Bronchial epithelial cell (primary cell): ENCODE measurements around the gene RRAGC. TPM values are rescaled to one million over a fixed set of nuclear protein-coding genes. Genes with fewer than 3 reads are reported as not detected.
"Not testable (repeated sequence)": the region's sequence is repeated elsewhere in the genome, so short reads cannot be mapped to it uniquely, and the experiment has no call there.

ENCODE experiments used
- DNase-seq: peaks from one replicate; pipeline ENCODE4 v3.0.0-alpha.2; 2010; ENCODE audit warnings: low read depth
- FAIRE-seq: peaks from 2 replicates; lab custom pipeline; 2011; peaks lifted over from hg19 to GRCh38; lab: Jason Lieb, UNC
- H3K27me3 ChIP-seq: 2 replicates; pipeline ENCODE4 v1.5.1; 2011; ENCODE audit warnings: low read length; ENCODE audit not compliant: control insufficient read depth, insufficient read depth
- H3K36me3 ChIP-seq: 2 replicates; pipeline ENCODE4 v1.5.1; 2011; ENCODE audit warnings: low read length; ENCODE audit not compliant: control insufficient read depth, insufficient read depth
- H3K4me3 ChIP-seq: 2 replicates; pipeline ENCODE4 v1.5.1; 2011; ENCODE audit warnings: mild to moderate bottlenecking, low read depth, low read length, control low read depth
- total RNA-seq: library from RNA; depleted of rRNA; stranded (reverse); fragments of >200 nt; gene quantifications from 2 replicates; pipeline ENCODE4 v1.2.1, GENCODE V29; 2014
- TF ChIP-seq, protein P1 (sequence below): IDR thresholded peaks from 2 replicates; pipeline ENCODE4 v1.5.1; 2011; ENCODE audit warnings: mild to moderate bottlenecking, moderate library complexity, low read length, control low read depth, inconsistent platforms; ENCODE audit not compliant: insufficient read depth, severe bottlenecking

RRAGC gene
- total RNA-seq, 1 donor from 2014 or later, result 23.4 TPM

DNA sequence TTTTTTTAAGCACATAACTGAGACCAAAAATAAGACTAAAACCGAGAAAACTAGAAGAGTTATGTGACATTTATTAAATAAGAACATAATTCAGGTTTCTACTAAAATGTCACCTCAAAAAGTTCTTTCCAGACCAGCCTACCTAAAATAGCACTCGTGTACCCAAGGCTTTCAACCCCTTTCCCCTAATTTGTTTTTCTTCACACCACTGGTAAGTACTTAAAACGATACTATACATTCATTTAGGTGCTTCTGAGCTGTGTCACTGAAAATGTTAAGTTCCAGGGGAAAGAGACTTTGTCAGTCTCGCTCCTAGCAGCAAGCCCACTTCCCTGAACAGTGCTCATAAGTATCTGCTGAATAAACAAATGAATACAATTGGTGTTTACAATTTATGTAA lies 6.8 kb downstream of the RRAGC start:
- DNase-seq (no peak), FAIRE-seq (no peak)
- no peak overlapping the region for H3K4me3 ChIP-seq
- H3K36me3 ChIP-seq, result peaks cover 6% of the 10 kb centered on the region
- TF ChIP-seq, protein P1, sequence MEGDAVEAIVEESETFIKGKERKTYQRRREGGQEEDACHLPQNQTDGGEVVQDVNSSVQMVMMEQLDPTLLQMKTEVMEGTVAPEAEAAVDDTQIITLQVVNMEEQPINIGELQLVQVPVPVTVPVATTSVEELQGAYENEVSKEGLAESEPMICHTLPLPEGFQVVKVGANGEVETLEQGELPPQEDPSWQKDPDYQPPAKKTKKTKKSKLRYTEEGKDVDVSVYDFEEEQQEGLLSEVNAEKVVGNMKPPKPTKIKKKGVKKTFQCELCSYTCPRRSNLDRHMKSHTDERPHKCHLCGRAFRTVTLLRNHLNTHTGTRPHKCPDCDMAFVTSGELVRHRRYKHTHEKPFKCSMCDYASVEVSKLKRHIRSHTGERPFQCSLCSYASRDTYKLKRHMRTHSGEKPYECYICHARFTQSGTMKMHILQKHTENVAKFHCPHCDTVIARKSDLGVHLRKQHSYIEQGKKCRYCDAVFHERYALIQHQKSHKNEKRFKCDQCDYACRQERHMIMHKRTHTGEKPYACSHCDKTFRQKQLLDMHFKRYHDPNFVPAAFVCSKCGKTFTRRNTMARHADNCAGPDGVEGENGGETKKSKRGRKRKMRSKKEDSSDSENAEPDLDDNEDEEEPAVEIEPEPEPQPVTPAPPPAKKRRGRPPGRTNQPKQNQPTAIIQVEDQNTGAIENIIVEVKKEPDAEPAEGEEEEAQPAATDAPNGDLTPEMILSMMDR, result no peak
- no peaks in the 10 kb centered on the region for H3K27me3 ChIP-seq

DNA sequence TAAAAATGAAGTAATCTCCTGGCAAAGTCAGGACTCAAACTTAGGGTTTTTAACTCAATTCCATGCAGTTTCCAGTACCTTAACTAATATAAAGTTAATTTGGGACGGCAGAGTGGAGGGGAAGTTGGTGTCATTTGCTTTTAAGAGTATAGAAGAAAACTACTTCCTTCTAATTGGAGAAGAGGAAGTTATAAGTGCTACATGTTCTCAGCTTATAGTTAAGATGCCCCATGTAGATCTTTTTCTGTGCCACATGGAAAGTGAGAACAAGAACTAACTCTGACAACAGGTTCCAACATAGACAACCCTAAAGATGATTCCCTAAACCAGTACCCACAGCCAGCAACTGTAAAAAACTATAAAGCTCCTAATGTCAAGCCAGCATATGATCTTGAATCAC lies 11.5 kb downstream of the RRAGC start:
- DNase-seq (no peak), FAIRE-seq (no peak)
- Histone ChIP-seq H3K4me3 (no peak overlapping the region), H3K36me3 (peaks cover 6% of the 10 kb centered on the region), H3K27me3 (no peaks in the 10 kb centered on the region)
- TF ChIP-seq, protein P1, result no peak

DNA sequence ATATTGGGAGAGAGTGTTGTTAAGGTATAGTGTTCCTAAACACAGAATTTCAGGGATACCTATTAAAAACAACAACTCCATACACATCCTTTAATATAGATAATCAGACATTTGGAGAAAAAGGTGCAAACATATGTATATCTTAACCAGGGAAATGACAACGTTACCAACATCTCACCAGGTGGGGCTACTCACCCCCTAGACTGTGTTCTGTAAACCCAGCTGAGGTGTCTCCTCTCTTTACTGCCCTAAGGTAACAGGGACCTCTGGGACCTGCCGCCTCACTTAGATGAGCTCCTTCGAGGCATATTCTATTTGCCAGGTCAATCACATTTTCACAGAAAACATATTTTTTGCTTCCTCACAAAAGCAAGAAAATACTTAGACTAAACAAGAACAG lies 13.4 kb downstream of the RRAGC start:
- Histone ChIP-seq H3K36me3 (peaks cover 5% of the 10 kb centered on the region), H3K4me3 (no peak overlapping the region), H3K27me3 (no peaks in the 10 kb centered on the region)
- DNase-seq, result no peak
- TF ChIP-seq, protein P1, result no peak
- FAIRE-seq, result no peak

DNA sequence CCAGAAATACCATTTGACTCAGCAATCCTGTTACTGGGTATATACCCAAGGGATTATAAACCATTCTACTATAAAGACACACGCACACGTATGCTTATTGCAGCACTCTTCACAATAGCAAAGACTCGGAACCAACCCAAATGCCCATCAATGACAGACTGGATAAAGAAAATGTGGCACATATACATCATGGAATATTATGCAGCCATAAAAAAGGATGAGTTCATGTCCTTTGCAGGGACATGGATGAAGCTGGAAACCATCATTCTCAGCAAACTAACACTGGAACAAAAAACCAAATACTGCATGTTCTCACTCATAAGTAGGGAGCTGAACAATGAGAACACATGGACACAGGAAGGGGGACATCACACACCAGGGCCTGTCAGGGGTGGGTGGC lies 14.5 kb downstream of the RRAGC start:
- not testable (repeated sequence) for H3K4me3 ChIP-seq, DNase-seq, H3K27me3 ChIP-seq, H3K36me3 ChIP-seq, FAIRE-seq

DNA sequence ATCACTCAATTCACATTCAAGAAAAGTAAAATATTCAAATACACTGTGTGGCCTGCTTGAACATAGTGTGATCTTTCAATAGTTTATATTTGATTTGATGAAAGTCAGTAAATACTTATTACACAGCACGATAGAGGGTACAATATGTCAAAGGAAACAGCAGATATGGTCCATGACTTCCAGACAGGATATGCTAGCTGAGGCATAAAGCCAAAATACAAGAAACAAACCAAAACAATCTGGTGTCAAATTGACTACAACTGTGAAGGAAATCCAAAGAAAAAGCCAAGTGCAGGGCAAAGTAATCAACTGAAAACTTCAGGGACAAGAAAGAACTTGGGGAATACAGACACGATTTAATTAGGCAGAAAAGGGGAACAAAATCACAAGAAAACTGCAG lies 19.3 kb downstream of the RRAGC start:
- Histone ChIP-seq H3K36me3 (peaks cover 4% of the 10 kb centered on the region), H3K27me3 (no peaks in the 10 kb centered on the region), H3K4me3 (no peak overlapping the region)
- DNase-seq, result no peak
- FAIRE-seq, result no peak
- TF ChIP-seq, protein P1, result no peak

DNA sequence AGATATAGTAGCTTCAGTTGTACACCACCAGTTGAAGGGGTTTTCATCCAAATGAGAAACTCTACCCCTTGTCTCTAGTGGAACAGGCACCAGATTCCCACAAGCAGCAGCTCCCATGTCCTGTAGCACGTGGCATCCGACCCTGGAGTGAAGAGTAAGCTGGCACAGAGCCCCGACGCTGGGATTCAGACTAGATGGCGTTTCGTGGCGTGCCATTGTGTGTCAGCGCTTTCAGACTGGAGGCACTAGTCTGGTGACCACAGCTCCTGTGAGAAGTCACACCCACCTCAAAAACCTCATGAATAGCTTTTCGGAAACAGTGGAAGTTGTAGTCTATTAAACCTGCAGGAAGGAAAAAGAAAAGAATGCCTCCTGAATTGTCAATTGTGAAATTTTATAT lies 20.2 kb downstream of the RRAGC start:
- TF ChIP-seq, protein P1, result no peak
- DNase-seq, result no peak
- H3K27me3 ChIP-seq, result no peaks in the 10 kb centered on the region
- H3K4me3 ChIP-seq, result no peak overlapping the region
- no peak for FAIRE-seq
- H3K36me3 ChIP-seq, result peaks cover 4% of the 10 kb centered on the region

DNA sequence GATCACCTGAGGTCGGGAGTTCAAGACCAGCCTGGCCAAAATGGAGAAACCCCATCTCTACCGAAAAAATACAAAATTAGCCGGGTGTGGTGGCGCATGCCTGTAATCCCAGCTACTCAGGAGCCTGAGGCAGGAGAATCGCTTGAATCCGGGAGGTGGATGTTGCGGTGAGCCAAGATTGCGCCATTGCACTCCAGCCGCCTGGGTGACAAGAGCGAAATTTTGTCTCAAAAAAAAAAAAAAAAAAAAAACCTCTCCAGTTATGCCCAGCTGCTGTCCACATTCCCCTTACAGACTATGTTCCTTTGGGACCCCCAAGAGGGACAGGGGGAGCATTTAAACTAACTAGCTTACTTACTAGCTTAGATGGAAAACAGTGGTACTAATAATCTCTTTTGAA lies 23.3 kb downstream of the RRAGC start:
- not testable (repeated sequence) for FAIRE-seq, H3K36me3 ChIP-seq, DNase-seq, H3K4me3 ChIP-seq, H3K27me3 ChIP-seq
